HG02759 (cell line): ENCODE data around the gene PLSCR2.
"Not testable (repeated sequence)": the region's sequence is repeated elsewhere in the genome, so short reads cannot be mapped to it uniquely, and the experiment has no call there.

Source experiments
- ATAC-seq: cut with Tn5 transposase; IDR thresholded peaks from one replicate; pipeline ENCODE4 v1.9.1; 2021; ENCODE audit warnings: mild to moderate bottlenecking, moderate library complexity; ENCODE audit not compliant: unreplicated experiment

Gene PLSCR2

GRCh38 chr3:146491303-146491702, 21.9 kb upstream of the PLSCR2 start:
- ATAC-seq, result no peak

- no peak for ATAC-seq
These were observed 15.9 kb upstream of the PLSCR2 start for GRCh38 chr3:146485297-146485696.

DNA sequence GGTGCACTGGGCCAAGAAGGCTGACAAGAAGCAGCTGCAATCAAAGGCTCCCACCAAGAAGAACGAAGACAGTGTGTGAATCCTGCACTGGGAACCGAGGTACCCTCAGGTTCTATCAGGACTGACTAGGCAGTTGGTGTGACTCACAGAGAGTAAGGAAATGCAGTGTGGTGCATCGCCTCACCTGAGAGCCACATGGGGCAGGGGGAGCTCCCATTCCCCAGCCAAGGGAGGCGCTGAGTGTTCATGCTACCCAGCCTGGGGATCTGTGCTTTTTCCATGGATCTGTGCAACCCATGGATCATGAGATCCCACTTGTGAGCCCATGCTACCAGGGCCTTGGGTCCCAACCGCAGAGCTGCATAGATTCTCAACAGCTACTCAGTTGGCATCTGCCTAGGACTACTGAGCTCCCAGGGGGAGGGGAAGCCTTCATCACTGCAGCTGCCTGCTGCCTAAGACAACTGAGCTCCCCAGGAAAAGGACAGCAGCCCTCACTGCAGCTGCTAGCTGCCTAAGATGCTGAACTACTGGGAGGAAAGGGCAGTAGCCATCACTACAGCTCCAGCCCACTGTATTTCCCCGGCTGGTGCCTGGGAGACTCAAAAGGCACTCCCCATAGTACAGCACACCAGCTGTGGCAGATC, 6.9 kb upstream of the PLSCR2 start:
- ATAC-seq, result no peak

DNA sequence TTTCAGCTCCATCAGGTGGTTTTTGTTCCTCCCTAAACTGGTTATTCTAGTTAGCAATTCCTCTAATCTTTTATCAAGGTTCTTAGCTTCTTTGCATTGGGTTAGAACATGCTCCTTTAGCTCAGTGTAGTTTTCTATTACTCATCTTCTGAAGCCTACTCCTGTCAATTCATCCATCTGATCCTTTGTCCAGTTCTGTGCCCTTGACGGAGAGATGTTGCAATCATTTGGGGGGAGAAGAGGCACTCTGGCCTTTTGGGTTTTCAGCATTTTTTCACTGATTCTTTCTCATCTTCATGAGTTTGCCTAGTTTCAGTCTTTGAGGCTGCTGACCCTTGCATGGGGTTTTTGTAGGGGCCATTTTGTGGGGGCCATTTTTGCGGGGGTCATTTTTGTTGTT, 5.6 kb upstream of the PLSCR2 start:
- ATAC-seq, result not testable (repeated sequence)

GRCh38 chr3:146473726-146474125, 4.4 kb upstream of the PLSCR2 start:
- no peak for ATAC-seq

- ATAC-seq, result no peak
These were observed 3.2 kb upstream of the PLSCR2 start for GRCh38 chr3:146472611-146473010.

DNA sequence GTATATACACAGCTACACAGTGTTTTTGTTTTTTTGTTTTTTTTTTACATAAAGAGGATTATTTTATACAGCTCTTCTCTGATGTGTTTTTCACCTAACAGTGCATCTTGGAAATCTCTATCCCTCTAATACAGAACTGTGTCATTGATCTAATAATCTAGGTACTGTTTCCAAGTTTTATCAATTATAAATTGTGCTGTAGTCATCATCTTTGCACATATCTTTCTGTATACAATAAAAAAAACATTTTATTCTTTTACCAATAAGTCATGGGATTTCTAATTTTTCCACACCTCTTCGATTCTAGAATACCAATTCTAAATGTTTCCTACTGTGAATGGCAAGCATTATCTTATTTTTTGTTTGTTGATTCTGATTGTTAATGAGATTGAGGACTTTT, 1.7 kb upstream of the PLSCR2 start:
- no peak for ATAC-seq

DNA sequence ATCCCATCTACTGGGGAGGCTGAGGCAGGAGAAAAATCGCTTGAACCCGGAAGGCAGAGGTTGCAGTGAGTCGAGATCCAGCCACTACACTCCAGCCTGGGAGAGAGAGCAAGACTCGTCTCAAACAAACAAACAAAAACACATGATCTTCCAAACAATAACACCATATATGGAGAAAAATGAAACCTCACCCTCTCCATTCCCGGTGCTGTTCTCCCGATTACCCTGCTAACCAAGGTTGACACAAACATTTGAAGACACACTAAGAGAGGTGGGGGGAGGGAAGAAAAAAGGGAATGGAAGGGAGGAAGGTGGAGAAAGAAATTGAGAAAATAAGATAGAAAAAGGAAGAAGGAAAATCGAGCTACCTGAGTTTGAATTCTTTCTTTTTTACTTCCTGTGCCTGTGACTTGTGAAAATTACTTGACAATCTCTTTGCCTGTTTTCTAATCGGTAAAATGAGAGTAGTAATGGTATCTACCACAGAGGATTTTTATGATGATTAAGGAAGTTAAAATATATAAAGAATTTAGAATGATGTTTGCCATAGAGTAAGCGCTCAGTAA, 1.1 kb upstream of the PLSCR2 start:
- ATAC-seq, result no peak

DNA sequence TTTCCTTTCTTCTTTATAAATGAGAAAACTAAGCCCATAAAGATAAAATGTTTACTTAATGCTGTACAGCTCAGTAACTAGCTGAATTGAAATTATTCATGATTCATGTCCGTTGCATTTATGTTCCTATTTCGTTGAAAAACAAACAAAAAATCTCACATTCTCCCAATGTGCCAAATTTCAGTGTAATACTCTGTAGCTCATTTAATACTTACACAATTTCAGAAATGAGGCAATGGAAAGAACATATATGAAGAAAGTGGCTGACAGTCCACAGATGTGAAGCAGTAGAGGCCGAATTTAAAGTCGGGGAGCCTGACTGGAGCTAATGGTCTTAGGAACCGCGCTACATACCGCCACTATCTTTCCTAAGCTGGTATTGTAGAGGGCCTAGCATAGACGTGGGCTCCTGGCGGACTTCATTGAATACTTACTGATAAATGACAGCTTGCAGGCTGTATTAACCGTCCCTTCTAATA, 651 bp downstream of the PLSCR2 start:
- no peak for ATAC-seq

GRCh38 chr3:146468234-146468633, 1.1 kb downstream of the PLSCR2 start:
- no peak for ATAC-seq

DNA sequence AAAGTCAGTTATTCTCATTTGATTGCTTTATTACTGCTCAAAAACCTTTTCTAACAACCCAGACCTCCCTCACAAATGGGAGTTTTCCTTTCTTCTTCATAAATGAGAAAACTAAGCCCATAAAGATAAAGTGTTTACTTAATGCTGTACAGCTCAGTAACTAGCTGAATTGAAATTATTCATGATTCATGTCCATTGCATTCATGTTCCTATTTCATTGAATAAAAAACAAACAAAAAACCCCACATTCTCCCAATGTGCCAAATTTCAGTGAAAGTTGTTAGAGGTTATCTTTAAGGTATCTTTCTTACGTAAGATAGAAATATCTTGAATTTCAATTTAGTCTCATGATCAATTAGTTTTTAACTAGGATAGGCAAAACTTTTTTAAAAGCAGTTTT, 2.8 kb downstream of the PLSCR2 start:
- no peak for ATAC-seq

- ATAC-seq, result no peak
These were observed 3.5 kb downstream of the PLSCR2 start for GRCh38 chr3:146465693-146466465.

GRCh38 chr3:146464783-146465182, 4.6 kb downstream of the PLSCR2 start:
- no peak for ATAC-seq

- no peak for ATAC-seq
These were observed 5.3 kb downstream of the PLSCR2 start for GRCh38 chr3:146464005-146464595.

- ATAC-seq, result no peak
These were observed 14.6 kb downstream of the PLSCR2 start for GRCh38 chr3:146454796-146455195.

DNA sequence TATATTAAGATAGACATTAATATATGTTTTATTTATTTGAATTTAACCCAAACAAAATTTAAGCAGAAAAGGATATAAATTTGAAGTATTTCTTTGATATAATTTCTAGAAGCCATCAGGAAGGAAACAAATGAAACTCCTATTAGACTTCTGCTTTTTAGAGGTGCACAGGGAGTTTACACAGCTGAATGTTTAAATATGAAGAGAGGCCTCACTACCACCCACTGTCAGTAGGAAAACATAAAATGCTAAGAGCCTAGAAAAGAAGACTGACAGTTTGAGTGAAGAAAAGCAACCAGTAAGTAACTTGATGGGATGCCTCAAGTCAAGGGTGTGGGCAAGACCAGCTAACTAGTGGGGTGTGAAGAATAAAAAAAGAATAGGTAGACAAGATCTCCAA, 19.7 kb downstream of the PLSCR2 start:
- no peak for ATAC-seq

DNA sequence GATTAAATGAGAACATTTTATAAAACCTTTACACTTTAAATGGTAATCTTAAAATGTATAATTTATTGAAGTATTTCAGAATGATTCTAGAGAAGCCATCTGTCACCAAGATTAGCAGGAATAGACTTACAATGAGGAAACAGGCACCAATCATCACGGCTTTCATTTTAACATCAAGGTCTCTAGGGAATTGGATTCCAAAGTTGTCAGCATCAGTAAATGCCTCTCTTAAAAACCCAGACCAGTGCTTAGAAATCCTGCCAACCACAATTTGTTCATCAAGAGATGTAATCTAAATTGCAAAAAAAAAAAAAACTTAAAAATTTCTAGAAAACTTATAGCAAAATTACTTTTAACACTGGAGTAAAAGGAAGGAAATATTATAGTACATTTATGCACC, 20.3 kb downstream of the PLSCR2 start:
- no peak for ATAC-seq

DNA sequence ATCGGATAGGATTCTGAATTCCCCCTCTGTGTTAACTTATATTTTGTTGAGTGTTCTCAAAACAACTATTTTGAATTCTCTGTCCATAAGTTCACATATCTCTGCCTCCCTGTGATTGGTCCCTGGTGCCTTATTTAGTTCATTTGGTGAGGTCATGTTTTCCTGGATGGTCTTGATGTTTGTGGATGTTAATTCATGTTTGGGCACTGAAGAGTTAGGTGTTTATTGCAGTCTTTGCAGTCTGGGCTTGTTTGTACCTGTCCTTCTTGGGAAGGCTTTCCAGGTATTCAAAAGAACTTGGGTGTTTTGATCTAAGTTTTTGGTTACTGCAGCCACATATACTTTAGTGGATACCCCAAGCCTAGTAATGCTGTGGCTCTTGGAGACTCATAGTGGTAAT, 23.3 kb downstream of the PLSCR2 start:
- ATAC-seq, result no peak

- not testable (repeated sequence) for ATAC-seq
These were observed 29.1 kb downstream of the PLSCR2 start for GRCh38 chr3:146440310-146440709.

DNA sequence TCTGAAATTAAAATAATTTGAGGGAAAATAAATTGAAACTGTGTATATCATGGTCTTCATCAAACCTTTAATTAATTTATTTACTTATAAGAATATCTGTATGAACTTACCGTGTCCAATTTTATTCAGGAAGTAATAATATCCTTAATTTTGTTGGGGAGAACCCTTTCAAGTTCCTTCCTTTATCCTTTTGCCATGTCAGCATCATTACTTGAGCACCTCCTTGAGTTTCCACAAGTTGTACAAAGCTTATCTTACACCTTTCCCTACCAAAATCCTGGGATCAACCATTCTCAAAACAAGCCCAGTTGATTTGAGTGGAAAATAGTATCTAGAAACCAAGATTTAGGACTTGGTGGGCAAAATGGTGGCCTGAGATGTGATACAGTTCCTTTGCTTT, 37.3 kb downstream of the PLSCR2 start:
- ATAC-seq, result no peak

DNA sequence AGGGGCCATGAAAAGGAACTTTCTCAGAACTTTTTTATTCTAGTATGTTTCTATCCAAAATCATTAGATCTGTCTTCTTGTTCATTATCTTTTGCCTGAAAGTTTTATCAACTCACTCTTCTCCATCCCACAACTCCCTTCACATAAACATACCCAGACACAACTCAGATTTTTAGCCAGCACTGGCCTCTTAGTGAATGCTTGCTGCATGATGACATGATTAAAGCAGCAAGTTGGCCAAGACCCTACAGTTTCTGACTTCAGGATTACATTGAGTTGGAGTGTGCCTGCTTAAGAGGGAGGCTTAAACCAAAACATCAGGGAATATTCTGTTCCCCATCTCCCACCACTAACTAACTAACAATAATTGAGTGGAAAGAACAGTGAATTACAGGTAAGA, 38.1 kb downstream of the PLSCR2 start:
- no peak for ATAC-seq

- no peak for ATAC-seq
These were observed 44.0 kb downstream of the PLSCR2 start for GRCh38 chr3:146425341-146425740.
